ENCODE results near the gene PSPN. TPM values are rescaled to one million over a fixed set of nuclear protein-coding genes. Genes with fewer than 3 reads are reported as not detected.

PSPN gene
- total RNA-seq (1 to 10 TPM in 2 of 6 donors, under 1 TPM in 4; 0.64 to 1.4 (median 0.81) TPM), polyA plus RNA-seq (1 to 10 TPM; 1.0 to 1.1 TPM)

- no peak for TF ChIP-seq CTCF (IDR thresholded peaks at IDR 0.05)
- H3K36me3 ChIP-seq: peaks cover 0 to 16% (median 11%) of the 10 kb centered on the region in 3 donors
- WGBS, 2 donors: 87 to 89% methylated on average over 23 to 25 of the region's 25 CpGs
- no peaks in the 10 kb centered on the region for H3K27me3 ChIP-seq
- FAIRE-seq (no peak), ATAC-seq (no peak), DNase-seq (peak in 1 of 6 donors; percentile 81)
- intact Hi-C loops (cut with DNase I): no loop called here
- peaks cover 0 to 4% (median 0%) of the 10 kb centered on the region in 3 donors for H3K4me1 ChIP-seq
- no peak within 1 kb of the TSS for H3K4me3 ChIP-seq
- H3K9me3 ChIP-seq: no peaks in the 10 kb centered on the region
- H3K27ac ChIP-seq: no peak within 1 kb of the TSS
These were observed at the start of gene PSPN for GRCh38 chr19:6375411-6376010. TSS of gene PSPN (minus strand) at chr19:6375933. CDS start at chr19:6375849, 84 bp downstream.

GRCh38 chr19:6424939-6425731 lies 49.4 kb upstream of the PSPN start:
- WGBS, 2 donors: 8 to 9% methylated on average over 42 to 43 of the region's 43 CpGs
- ATAC-seq (peak; percentile 90 to 94 (median 90)), DNase-seq (peak; percentile 95 to 100 (median 100)), FAIRE-seq (peak; percentile 99)
- Histone ChIP-seq H3K4me1 (peaks cover 0 to 11% (median 0%) of the 10 kb centered on the region in 3 donors), H3K36me3 (peaks cover 0 to 7% (median 1%) of the 10 kb centered on the region in 3 donors), H3K9me3 (no peaks in the 10 kb centered on the region), H3K27me3 (no peaks in the 10 kb centered on the region), H3K4me3 (peak overlapping the region in 2 of 4 donors; percentile 76 to 87), H3K27ac (peak overlapping the region; percentile 53 to 82 (median 74))
- intact Hi-C loops (cut with DNase I): no loop called here
- no peak for TF ChIP-seq CTCF (IDR thresholded peaks at IDR 0.05)

GRCh38 chr19:6424195-6424938 lies 48.6 kb upstream of the PSPN start, which contains the start of gene KHSRP:
TSS of gene KHSRP (minus strand) at chr19:6424811. CDS start at chr19:6424701, 110 bp downstream.
- no peak for FAIRE-seq
- DNase-seq: peak in 4 of 6 donors; percentile 37 to 100 (median 66)
- peak within 1 kb of the TSS; percentile 57 to 87 (median 76) for H3K4me3 ChIP-seq

More at GRCh38 chr19:6424195-6424938, 48.6 kb upstream of the PSPN start, which contains the start of gene KHSRP:
- Histone ChIP-seq H3K36me3 (peaks cover 0 to 15% (median 6%) of the 10 kb centered on the region in 3 donors), H3K9me3 (no peaks in the 10 kb centered on the region), H3K4me1 (peaks cover 0 to 11% (median 0%) of the 10 kb centered on the region in 3 donors), H3K27me3 (no peaks in the 10 kb centered on the region), H3K27ac (peak within 1 kb of the TSS; percentile 53 to 82 (median 74))
- no peak for TF ChIP-seq CTCF (IDR thresholded peaks at IDR 0.05)
- intact Hi-C loops (cut with DNase I): no loop called here
- WGBS, 2 donors: 0 to 1% methylated on average over 27 to 114 of the region's 114 CpGs
- no peak for ATAC-seq

All from pancreas (tissue), 10 donors.